ENCODE data around the gene SLC27A4.
A peak's percentile ranks its signal among the peaks of the same experiment; 100 is the strongest.
"Not testable (repeated sequence)": the region's sequence is repeated elsewhere in the genome, so short reads cannot be mapped to it uniquely, and the experiment has no call there.

SLC27A4 gene

DNA sequence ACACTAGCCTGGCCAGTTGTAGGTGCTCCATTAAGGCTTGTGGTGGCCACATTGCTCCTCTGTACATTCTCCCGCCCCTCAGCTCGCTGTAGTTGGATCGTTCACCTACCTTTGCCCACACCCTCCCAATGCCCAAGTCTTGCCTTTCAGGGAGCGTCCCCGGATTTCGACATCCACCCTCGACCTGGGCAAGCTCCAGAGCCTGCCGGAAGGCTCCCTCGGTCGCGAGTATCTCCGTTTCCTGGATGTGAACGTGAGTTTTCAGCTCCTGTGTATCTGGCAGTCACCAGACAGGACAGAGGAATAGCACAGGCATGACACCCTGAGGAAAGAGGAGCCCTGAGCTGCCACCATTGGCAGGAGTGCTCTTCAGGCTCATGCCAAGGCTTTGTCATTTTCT lies 14.7 kb upstream of the SLC27A4 start:
- DNase-seq = no peak

DNA sequence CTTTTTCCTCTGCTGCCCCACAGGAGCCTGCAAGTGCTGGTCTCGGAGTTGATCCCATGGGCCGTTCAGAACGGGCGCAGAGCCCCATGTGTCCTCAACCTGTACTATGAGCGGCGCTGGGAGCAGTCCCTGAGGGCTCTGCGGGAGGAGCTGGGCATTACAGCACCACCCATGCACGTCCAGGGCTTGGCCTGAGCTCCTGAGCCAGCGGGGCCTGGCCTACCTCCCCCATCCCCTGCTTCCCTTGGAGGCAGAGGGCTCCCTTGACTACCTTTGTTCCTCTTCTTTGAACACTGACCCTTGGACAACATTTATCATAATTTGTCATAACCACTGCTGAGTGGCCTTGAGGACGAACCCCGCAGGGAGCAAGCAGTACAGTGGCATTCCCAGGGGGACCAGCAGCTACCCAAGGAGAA lies 6.9 kb upstream of the SLC27A4 start:
- DNase-seq = no peak

DNA sequence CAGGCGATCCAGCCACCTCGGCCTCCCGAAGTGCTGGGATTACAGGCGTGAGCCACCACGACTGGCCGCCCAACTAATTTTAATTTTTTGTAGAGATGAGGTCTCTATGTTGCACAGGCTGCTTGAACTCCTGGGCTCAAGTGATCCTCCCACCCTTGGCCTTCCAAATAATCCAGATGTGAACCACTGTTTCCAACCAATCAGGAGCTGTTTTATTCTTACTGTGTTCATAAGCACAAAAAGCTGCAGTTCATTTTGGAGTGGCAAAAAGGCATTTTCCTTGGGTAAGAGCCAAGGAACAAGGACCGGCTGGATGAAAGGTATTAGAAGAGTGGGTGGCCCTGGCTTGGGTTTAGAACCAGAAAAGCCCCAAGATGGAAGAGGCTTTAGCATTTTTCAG lies 5.2 kb upstream of the SLC27A4 start:
- no peak for DNase-seq

DNA sequence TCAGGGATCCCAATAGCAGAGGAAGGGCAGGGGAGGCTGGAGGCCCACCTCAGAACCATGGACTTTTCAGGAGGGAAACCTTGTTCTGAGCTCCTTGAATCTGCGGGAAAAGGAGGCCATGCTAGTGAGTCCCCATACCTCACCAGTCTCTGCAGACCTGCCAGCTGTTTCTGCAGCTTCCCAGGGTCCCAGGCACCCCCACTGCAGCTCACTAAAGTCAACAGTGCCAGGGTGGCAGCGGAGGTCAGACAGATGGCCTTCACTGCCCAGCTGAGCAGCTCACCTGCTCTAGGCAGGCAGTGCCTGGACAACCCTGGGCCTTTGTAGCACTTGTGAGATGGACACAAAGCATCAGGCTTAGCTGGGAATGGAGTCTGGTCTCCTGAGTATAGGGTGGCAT lies 4.4 kb upstream of the SLC27A4 start:
- no peak for DNase-seq

DNA sequence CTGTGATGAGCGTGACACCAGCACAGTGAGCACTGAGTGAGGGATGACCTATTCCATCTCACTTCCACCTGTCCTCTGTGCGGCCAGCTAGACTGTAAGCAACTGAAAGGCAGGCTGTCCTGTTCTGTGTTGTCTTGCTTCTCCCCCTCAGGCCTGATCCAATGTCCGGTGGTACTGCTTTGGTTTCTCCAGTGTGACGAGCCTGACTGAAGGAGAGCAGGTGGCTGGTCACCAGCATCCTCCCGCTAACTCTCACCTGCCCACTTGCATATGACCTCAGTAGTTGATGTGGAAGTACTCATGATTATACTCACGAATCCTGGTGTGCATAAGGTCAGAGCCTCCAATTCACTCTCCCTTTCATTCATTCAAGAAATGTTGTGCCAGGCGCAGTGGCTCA lies 2.4 kb upstream of the SLC27A4 start:
- DNase-seq = no peak

DNA sequence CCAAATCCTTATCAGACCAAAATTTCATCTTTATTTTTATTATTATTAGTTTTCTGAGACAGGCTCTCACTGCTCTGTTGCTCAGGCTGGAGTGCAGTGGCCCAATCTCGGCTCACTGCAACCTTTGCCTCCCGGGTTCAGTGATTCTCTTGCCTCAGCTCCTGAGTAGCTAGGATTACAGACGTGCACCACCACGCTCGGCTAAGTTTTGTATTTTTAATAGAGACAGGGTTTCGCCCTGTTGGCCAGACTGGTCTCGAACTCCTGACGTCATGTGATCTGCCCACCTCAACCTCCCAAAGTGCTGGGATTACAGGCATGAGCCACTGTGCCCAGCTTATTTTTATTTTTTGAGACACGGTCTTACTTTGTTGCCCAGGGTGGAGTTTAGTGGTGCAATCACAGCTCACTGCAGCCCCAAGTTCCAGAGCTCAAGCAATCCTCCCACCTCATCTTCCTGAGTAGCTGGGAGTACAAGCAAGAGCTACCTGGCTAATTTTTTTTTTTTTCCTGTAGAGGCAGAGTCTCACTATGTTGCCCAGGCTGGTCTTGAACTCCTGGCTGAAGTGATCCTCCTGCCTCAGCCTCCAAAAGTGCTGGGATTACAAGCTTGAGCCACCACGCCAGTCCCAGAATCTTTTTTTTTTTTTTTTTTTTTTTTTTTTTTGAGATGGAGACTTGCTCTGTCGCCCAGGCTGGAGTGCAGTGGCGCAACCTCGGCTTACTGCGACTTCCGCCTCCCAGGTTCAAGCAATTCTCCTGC lies 1.3 kb upstream of the SLC27A4 start:
- DNase-seq = not testable (repeated sequence)

DNA sequence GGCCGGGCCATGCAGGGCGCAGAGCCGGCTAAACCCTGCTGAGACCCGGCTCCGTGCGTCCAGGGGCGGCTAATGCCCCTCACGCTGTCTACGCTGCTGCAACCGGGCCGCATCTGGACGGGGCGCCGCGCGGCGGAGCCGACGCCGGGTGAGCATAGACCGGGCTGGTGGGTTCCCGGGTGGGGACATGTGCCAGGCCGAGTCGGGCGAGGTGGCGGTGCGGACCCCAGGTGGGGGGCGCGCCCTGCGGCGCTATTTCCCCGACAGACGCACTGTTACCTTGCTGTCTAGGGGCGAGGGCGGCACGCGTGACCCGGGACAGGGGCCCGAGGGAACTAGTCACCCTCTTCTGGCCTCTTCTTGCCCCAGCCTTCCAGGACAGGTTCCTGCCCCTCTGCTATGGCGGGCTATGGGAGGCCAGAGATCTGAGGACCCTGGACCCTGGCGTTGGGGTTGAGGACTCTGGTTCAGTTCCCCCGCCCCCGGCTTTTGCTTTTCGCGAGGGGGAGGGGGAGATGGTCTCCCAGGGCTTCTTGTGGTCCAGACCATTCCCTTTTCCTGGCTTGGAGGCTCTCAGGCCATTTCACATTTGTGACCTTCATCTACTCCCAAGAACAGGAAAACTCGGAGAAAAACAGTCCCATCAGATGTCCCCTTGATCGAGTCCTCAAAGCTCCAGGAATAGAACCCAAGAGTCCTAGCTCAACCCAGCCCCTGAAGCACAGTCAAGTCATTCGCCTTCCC lies 536 bp downstream of the SLC27A4 start:
- no peak for DNase-seq

DNA sequence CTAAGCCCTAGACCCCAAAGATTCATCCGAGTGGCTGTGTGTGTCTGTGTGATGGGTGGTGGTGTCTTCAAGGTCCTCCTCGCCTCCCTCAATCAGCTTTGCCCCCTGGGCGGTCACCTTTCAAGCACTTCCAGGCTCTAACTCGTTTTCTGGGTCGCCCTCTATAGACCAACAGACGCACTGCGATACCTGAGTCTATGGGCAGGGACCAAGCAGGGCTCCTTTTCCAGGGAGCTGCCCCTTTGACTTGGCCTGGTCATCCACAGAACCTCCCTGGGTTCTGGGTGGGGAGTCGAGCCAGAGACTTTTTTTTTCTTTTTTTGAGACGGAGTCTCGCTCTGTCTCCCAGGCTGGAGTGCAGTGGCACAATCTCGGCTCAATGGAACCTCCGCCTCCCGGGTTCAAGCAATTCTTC lies 1.1 kb downstream of the SLC27A4 start:
- DNase-seq = peak; percentile 64

DNA sequence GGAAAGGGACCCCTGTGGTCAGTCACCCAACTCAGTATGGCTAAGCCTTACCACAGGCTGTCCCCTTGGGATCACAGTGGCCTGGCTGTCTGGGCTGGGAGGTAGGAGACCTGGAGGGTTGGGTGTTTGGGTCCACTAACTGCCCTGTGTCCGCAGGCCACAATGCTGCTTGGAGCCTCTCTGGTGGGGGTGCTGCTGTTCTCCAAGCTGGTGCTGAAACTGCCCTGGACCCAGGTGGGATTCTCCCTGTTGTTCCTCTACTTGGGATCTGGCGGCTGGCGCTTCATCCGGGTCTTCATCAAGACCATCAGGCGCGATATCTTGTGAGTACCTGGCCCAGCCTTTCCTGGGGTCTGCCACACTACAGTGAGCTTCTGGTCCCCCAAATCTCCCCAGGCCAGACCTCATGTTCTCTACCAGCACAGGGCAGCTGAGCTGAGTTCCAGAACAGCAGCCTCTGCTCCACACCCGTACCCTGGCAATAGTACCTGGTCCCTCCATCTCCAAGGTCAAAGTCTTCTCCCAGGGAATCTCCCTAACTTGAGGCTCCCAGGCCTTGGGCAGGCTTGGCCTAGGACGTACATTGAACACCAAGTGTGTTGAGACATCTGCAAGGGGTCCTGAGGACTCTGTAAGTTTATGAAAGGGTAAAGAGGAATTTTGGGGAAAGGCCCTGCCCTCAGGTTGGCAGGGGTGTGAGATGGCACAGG lies 2.8 kb downstream of the SLC27A4 start:
- no peak for DNase-seq

DNA sequence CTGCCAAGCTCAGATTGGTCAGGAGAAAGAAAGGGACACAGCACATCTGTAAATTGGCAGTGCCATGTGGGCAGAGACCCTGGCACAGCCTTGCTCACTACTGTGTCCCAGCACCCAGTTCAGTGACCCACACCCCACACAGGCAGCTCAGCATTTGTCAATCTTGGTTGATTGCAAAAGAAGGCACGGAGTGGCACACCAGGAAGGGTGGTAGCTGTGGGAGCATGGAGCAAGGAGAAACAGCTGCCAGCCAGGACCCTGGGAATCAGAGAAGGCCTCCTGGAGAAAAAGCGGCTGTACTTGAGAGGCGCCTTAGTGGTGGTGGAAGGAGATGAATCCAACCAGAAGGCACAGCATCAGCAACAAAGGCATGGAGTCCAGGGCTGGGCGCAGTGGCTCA lies 3.5 kb downstream of the SLC27A4 start:
- no peak for DNase-seq

DNA sequence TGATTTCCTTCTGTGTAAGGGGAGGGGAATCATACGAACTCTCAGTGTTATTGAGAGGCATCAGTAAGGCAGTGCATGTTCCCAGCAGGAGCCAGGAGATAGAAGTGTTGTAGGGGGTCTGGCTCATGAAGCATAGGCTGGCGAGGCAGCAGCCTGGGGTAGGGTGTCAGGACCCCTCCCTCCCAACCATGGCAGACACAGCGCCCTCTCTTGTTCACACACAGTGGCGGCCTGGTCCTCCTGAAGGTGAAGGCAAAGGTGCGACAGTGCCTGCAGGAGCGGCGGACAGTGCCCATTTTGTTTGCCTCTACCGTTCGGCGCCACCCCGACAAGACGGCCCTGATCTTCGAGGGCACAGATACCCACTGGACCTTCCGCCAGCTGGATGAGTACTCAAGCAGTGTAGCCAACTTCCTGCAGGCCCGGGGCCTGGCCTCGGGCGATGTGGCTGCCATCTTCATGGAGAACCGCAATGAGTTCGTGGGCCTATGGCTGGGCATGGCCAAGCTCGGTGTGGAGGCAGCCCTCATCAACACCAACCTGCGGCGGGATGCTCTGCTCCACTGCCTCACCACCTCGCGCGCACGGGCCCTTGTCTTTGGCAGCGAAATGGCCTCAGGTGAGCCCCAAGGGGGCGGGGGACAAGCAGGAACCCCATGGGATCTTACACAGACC lies 4.7 kb downstream of the SLC27A4 start:
- no peak for DNase-seq

DNA sequence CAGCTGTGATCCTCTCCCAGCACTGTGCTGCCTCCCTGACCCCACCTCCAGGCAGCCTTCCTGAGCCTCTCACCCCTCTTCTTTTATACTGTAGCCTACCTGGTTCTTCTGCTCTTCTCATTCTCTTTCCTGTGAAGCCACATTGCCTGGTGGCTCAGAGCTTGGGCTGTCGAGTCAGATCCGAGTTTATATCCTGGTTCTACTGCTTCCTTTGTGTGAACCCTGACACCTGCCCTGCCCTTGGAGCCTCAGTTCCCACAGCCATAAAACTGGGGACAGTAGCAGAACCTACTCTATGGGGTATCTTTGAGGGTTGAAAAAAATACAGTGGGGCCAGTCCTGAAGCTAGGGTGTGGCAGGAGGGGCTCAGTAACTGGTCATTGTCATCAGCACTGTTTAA lies 8.8 kb downstream of the SLC27A4 start:
- no peak for DNase-seq

DNA sequence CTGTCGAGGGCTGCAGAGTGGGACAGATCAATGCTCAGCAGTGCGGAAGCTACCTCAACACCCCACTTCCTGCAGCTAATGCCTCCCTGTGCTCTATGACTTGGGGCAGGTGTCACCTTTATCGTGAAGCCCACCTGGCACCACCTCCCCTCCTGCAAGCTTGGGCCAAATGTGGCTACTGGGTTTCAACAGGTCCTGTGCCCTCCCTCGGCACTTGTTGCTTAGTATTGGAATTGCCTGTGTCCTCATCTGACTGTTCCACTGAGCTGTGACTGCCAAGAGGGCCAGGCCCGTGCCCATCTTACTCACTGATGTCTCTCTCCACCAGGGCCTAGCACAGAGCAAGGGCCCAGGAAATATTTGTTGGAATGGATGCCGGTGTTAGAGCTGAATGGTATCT lies 9.4 kb downstream of the SLC27A4 start:
- no peak for DNase-seq

DNA sequence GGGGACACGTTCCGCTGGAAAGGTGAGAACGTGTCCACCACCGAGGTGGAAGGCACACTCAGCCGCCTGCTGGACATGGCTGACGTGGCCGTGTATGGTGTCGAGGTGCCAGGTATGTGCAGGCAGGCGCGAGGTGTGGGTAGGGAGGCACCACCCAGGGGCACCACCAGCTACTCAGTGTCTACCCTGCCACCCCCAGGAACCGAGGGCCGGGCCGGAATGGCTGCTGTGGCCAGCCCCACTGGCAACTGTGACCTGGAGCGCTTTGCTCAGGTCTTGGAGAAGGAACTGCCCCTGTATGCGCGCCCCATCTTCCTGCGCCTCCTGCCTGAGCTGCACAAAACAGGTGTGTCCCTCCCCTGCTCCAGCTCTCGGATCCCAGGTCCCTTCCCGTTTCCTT lies 15.1 kb downstream of the SLC27A4 start:
- DNase-seq = no peak

DNA sequence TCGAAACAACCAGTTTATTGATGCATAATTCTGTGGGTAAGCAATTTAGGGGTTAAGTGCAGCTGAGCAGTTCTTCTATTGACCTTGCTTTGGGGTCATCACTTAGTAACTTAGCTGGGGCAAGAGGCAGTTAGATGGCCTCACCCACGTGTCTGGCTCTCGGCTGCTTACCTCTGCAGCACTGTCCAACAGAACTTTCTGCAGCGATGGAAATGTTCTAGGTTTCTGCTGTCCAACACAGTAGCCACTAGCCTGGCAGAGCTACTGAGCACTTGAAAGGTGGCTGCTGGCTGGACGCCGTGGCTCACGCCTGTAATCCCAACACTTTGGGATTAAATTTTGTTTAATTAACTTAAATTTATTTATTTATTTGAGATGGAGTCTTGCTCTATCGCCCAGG lies 17.8 kb downstream of the SLC27A4 start:
- no peak for DNase-seq

DNA sequence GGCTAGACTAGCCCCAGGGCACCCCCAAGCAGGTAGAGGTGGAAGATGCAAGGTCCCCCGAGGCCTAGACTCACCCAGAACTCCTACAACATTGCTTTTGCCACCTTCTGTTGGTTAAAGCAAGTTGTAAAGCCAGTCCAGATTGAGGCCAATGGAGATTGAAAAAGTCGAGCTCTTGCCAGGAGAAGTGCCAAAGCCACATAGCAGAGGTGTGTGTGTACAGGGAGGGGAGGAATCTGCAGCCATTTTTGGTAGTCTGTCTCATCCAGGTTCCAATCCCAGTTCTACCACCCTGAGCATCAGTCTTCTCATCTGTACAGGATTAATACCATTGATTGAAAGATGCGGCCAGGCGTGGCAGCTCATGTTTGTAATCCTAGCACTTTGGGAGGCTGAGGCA lies 18.5 kb downstream of the SLC27A4 start:
- DNase-seq = no peak

DNA sequence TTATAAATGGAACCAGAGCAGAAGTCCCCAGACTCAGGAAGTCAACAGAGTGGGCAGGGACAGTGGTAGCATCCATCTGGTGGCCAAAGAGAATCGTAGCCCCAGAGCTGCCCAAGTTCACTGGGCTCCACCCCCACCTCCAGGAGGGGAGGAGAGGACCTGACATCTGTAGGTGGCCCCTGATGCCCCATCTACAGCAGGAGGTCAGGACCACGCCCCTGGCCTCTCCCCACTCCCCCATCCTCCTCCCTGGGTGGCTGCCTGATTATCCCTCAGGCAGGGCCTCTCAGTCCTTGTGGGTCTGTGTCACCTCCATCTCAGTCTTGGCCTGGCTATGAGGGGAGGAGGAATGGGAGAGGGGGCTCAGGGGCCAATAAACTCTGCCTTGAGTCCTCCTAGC lies 20.5 kb downstream of the SLC27A4 start:
- no peak for DNase-seq

DNA sequence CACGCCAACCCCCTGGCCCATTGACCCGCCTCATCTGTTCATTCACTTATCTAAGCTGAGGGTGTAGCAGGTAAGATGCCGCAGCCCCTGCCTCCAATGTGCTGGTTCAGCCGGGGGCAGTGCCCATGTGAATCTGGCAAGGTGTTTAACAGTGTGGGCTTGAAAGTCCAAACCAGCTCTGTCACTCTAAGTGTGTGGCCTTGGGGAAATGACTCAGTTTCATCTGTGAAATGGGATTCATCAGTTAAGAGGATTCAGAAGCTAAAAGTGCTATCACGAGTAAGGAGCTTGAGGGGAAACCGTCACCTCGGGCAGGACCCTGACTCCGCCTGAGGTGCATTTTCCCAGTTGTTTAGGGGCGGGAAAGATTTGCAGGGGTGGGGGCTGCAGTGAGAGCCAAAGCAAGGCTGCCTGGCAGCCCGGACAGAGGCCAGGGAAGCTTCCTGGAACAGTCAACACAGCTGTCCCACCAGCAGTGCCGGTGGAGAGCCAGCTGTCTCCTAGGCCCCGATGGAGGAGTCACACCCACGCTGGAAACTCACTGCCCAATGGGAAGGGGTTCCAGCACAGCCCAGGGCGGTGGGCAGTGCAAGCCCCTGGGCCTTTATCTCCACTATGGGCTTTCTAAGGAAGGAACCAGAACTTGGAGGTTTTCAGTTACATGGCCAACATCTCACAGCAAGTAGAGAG lies 21.1 kb downstream of the SLC27A4 start:
- DNase-seq = no peak

DNA sequence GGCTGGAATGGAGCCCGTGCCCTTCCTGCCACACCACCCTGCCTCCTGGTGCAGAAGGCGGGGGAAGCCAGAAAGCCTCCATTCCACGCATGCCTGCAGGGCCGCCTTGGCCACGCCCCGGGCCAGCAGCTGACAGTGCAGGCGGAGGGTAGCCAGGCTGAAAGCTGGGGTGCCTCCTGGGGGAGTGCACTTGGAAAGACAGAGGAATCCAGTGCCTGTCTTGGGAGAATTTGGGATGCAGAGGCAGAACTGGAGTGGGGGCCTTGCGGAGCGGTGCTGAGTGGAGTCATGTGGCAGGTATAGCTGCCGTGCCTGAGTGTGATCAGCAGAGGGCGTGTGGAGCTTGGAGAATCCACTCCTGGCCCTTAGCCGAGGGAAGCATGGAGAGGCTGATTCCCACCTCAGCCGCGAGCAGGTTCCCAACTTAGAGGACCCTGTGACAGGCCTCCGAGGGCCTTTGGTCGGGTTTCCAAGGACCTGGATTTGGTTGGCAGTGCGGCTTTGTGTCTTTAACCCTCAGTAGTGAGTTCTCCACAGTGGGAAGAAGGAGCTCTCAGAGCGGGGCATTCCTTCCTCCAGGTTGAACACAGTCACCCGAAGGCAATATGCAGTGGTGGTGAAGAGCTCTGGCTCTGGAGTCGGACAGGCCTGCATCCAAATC lies 21.8 kb downstream of the SLC27A4 start:
- peak; percentile 93 for DNase-seq

DNA sequence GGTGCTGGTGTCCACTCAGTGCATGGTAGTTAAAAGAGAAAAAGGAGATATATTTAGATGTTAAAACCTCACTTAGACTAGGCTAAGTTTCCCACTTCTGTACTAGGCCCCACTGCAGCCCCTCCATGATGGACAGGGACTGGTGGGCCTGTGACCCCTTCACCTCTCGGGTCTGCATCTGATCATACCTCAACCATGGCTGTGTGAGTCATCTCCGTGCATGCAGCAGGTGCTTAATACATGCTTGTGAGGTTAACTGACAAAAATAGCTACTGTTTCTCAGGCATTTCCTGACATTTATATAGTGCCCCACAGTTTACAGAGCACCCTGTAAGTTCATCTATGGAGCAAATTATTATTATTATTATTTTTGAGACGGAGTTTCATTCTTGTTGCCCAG lies 22.4 kb downstream of the SLC27A4 start:
- no peak for DNase-seq

DNA sequence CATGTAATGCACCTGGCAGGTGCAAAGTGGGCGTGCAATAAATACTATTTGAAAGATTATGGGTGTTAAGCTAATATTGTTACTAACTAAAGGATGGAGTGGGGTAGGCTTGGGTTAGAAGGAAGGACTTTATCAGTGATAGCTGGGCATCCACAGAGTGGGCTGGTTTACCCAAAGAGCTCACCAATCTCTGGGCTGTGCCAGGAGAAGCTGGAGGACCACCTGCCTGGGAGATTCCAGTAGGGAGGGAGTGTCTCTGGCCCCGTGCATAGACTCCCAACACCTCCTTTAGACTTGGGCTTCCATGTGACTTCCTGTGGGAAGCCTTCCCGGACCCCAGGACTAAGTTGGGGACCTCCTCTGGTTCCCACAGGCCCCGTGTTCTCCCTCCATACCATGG lies 25.2 kb downstream of the SLC27A4 start:
- DNase-seq = no peak

DNA sequence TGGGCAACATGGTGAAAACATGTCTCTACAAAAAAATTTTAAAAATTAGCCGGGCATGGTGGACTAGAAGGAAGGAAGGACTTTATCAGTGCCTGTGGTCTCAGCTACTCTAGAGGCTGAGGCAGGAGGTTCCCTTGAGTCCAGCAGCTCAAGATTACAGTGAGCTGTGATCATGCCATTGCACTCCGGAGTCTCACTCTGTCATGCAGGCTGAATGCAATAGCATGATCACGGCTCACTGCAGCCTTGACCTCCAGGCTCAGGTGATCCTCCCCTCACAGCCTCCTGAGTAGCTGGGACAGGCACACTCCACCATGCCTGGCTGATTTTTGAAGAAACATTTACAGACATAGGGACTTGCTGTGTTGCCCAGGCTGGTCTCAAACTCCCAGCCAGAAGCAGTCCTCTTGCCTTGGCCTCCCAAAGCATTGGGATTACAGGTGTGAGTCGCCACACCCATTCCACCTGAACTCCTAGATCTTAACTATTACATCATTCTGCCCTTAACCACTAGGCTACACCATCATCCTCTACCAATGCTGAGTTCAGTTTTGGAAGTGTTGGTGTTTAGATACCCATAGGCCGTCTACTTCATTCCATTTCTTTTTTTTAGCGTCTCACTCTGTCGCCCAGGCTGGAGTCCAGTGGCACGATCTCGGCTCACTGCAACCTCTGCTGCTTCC lies 28.8 kb downstream of the SLC27A4 start:
- no peak for DNase-seq
